GM10847 (cell line): ENCODE measurements around the gene LIPE.

Experiments
- POLR2A ChIP-seq: IDR thresholded peaks from 2 replicates; pipeline ENCODE4 v1.6.1; 2011; ENCODE audit not compliant: insufficient read length; ENCODE audit errors: extremely low read depth

The LIPE gene

GRCh38 chr19:42386974-42387707 is 40.0 kb downstream of the LIPE start:
- TF ChIP-seq POLR2A = no peak

- TF ChIP-seq POLR2A = no peak
Measured at GRCh38 chr19:42380155-42380554, 47.0 kb downstream of the LIPE start.

- TF ChIP-seq POLR2A = no peak
Measured at GRCh38 chr19:42378225-42379215, 48.7 kb downstream of the LIPE start.

DNA sequence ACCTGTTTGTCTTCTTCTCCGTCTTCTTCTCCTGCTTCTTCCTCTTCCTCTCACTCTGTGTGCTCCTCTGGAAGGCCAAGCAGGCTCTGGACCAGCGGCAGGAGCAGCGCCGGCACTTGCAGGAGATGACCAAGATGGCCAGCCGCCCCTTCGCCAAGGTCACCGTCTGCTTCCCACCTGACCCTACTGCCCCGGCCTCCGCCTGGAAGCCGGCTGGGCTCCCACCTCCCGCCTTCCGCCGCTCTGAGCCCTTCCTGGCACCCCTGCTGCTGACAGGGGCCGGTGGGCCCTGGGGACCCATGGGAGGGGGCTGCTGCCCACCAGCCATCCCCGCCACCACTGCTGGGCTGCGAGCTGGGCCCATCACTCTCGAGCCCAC is 51.0 kb downstream of the LIPE start:
- no peak for TF ChIP-seq POLR2A

- no peak for TF ChIP-seq POLR2A
Measured at GRCh38 chr19:42375415-42376176, 51.6 kb downstream of the LIPE start.

GRCh38 chr19:42374826-42375376 is 52.3 kb downstream of the LIPE start:
- TF ChIP-seq POLR2A = no peak

- TF ChIP-seq POLR2A = no peak
Measured at GRCh38 chr19:42370626-42371175, 56.5 kb downstream of the LIPE start.

DNA sequence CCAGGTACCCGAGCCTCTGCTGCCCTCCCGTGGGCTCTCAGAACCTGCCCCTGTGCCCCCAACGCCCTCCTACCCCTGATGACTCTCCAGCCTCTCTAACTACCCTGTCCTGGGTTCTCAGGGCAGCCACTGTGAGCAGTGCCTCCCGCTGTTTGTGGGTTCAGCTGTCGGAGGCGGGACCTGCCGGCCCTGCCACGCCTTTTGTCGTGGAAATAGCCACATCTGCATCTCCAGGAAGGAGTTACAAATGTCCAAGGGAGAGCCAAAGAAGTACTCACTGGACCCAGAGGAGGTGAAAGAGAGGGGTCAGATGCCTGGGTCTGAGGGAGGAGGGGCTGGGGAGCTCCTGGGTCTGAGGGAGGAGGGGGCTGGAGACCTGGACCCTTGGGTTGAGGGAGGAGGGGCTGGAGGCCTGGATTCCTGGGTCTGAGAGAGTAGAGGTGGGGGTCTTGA is 57.1 kb downstream of the LIPE start:
- TF ChIP-seq POLR2A = no peak

- TF ChIP-seq POLR2A = no peak
Measured at GRCh38 chr19:42369433-42370067, 57.6 kb downstream of the LIPE start.

GRCh38 chr19:42368765-42369164 is 58.4 kb downstream of the LIPE start:
- no peak for TF ChIP-seq POLR2A

DNA sequence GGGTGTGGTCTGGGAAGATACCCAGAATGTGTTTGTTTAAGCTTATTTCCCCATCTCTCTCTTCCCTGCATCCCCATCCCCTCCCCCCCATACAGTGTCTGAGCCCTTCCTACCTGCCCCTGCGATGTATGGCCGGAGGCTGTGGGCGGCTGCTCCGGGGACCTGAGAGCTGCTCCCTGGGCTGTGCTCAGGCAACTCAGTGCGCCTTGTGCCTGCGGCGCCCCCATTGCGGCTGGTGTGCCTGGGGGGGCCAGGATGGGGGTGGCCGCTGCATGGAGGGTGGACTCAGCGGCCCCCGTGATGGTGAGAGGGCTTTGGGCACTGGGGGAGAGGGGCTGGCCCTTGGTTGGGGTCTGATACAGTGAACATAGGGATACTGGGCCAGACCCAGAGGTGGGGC is 58.8 kb downstream of the LIPE start:
- no peak for TF ChIP-seq POLR2A

DNA sequence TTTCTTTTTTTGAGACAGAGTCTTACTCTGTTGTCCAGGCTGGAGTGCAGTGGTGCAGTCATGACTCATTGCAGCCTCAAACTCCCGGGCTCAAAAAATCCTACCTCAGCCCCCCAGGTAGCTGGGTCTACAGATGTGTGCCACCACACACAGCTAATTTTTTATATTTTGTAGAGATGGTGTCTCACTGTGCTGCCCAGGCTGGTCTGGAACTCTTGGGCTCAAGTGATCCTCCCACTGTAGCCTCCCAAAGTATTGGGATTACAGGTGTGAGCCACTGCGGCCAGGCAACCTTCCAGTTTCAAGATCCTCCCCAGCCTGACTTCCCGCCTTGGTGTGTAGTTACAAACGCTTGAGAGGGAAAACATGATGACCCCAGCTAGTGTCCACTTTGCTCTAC is 59.3 kb downstream of the LIPE start:
- TF ChIP-seq POLR2A = no peak

DNA sequence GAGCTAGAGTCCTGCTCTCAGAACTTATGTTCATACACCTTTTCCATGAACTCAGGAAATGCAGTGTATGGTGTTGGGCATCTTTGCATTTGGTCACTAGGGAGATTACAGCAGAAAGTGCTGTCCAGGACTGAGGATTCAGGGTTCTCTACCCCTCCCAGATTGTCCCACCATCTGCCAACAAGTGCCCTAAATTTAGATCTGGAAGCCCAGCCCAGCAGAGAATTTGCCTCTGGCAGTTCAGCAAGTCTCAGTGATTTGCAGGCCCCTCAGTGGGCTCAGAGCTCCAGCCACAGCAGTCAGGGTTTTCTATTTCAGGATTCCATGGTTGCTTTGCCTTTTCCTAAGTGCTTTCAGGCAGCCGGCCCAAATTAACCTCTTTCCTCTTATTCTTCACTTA is 60.5 kb downstream of the LIPE start:
- no peak for TF ChIP-seq POLR2A

DNA sequence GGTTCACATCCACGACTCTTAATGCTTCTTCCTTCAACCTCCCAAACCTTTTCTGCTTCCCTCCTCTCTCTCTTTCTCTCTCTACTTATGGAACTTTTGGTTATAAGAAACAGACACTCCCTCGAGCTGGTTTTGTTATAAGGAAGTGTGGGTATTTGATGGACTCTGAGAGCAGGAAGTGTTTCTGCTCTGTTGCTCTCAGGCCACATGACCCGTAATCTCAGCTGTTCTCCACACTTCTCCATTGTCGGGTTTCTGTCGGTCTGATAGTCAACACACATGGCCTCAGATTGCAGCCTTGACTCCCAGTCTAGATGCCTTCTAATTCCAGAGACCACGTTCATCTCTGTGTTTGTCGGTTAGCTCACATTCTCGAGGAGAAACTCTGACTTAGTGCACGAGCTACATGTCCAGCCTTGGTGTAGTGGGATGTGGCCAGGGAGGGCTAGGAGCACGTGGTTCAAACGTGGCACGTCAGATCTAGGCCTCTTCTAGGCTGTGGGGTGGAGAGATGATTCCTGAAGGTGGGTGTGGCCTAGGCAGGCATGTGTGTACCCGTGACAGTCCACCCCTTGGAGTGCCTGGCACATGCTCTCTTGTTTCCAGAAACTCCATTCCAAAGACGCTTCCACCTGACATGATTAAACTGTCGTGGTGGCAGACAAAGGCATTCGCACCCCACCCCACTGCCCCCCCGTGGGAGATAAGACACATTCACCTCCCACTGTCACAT is 63.4 kb downstream of the LIPE start:
- TF ChIP-seq POLR2A = no peak
